ENCODE results near the gene MRPL28. TPM values are rescaled to one million over a fixed set of nuclear protein-coding genes. Genes with fewer than 3 reads are reported as not detected.
"Not testable (repeated sequence)": the region's sequence is repeated elsewhere in the genome, so short reads cannot be mapped to it uniquely, and the experiment has no call there.

Gene MRPL28
- total RNA-seq, 6 donors from 2014 or later: 48.8 to 83.9 (median 58.4) TPM

DNA sequence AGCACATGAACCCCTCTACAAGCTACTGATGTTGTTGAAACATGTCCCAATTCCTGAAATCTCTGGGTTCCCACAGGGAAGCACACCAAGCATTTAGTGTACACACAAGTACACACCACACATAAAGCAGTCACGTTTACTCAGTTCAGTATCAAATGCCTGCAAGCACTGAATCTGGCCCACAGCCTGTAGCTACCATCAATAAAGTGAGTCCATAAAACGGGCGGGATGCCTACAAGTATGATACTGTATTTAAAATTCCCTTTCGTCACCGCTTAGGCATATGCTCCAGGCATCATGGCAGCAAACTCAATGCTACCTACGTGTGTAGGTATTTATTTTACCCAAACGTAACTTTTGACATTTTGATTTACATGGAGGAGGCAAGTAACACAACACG, 20.1 kb downstream of the MRPL28 start:
- Histone ChIP-seq H3K27me3 (no peaks in the 10 kb centered on the region), H3K4me1 (peaks cover 7 to 53% (median 16%) of the 10 kb centered on the region in 4 donors), H3K9me3 (no peaks in the 10 kb centered on the region), H3K36me3 (peaks cover 0 to 22% (median 8%) of the 10 kb centered on the region in 4 donors), H3K4me3 (no peak overlapping the region), H3K27ac (no peak overlapping the region)
- no peak for ATAC-seq (ENCODE audit: low FRiP score in 2 of 2)
- DNase-seq: no peak
- TF ChIP-seq EP300 (IDR thresholded peaks at IDR 0.05) (no peak), POLR2A (IDR thresholded peaks at IDR 0.05) (no peak), POLR2AphosphoS5 (IDR thresholded peaks at IDR 0.05) (no peak)
- TF ChIP-seq, protein P1, sequence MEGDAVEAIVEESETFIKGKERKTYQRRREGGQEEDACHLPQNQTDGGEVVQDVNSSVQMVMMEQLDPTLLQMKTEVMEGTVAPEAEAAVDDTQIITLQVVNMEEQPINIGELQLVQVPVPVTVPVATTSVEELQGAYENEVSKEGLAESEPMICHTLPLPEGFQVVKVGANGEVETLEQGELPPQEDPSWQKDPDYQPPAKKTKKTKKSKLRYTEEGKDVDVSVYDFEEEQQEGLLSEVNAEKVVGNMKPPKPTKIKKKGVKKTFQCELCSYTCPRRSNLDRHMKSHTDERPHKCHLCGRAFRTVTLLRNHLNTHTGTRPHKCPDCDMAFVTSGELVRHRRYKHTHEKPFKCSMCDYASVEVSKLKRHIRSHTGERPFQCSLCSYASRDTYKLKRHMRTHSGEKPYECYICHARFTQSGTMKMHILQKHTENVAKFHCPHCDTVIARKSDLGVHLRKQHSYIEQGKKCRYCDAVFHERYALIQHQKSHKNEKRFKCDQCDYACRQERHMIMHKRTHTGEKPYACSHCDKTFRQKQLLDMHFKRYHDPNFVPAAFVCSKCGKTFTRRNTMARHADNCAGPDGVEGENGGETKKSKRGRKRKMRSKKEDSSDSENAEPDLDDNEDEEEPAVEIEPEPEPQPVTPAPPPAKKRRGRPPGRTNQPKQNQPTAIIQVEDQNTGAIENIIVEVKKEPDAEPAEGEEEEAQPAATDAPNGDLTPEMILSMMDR (IDR thresholded peaks at IDR 0.05): no peak
- 85 to 92% methylated on average over 8 of the region's 8 CpGs for WGBS, 2 donors

DNA sequence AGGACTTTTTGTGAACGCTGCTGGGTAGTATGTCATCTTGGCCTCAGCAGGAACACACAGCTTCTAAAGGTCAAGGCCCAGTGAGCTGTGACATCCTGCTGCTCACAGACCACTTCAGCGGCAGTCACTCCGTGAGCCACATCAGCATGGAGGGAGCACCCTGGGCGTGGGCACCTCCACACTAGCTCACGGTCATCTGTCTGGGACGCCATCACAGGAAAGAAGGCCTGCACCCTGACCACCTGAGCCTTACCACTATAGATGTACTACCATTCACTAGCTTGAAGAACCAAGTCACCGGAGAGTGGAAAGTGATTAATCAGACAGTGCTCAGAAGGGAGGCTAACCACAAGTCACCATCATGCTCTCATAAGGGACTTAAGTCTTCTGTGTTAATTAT, 21.1 kb downstream of the MRPL28 start:
- DNase-seq (no peak), ATAC-seq (ENCODE audit: low FRiP score in 2 of 2) (no peak)
- no peak for TF ChIP-seq POLR2A (IDR thresholded peaks at IDR 0.05)
- Histone ChIP-seq H3K4me1 (peaks cover 7 to 53% (median 16%) of the 10 kb centered on the region in 4 donors), H3K9me3 (no peaks in the 10 kb centered on the region), H3K27ac (no peak overlapping the region), H3K27me3 (no peaks in the 10 kb centered on the region), H3K36me3 (peaks cover 0 to 28% (median 12%) of the 10 kb centered on the region in 4 donors), H3K4me3 (no peak overlapping the region)
- WGBS, 2 donors: 63 to 85% methylated on average over 7 of the region's 7 CpGs

DNA sequence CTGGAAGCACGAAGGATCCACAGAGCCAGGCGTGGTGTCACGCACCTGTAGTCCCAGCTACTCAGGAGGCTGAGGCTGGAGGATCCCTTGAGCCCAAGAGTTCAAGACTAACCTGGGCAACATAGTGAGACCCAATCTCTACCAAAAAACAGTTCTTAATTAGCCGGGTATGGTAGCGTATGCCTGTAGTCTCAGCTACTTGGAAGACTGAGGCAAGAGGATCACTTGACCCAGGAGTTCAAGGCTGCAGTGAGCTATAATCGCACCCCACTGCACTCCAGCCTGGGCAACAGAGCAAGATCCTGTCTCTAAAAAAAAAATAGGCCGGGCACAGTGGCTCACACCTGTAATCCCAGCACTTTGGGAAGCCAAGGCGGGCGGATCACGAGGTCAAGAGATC, 21.8 kb downstream of the MRPL28 start:
- not testable (repeated sequence) for H3K27me3 ChIP-seq; H3K4me3 ChIP-seq; H3K27ac ChIP-seq; ATAC-seq (ENCODE audit: low FRiP score in 2 of 2); H3K9me3 ChIP-seq; DNase-seq
- Histone ChIP-seq H3K4me1 (peaks cover 7 to 48% (median 14%) of the 10 kb centered on the region in 4 donors), H3K36me3 (peaks cover 0 to 30% (median 12%) of the 10 kb centered on the region in 4 donors)
- WGBS, 2 donors: 92 to 96% methylated on average over 10 of the region's 10 CpGs

DNA sequence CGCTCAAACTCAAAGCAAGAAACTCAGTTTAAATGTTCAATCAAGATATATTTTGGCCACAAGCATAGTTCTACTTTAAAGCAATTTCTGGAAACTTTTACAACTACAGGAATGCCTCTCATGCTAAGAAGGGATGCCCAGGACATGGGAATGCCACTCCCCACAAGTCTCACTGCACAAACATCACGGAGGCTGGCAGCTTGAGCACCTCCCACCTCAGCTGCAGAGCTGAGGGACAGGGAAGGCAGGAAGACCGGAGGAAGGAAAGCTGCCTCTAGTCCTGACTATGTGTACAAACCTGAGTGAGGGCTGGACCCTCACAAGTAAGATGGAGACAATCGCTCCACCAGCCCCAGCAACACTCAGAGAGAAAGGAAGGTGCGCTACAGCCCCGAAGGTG, 23.1 kb downstream of the MRPL28 start:
- DNase-seq (no peak), ATAC-seq (ENCODE audit: low FRiP score in 2 of 2) (no peak)
- TF ChIP-seq, protein P1 (IDR thresholded peaks at IDR 0.05): no peak
- no peak for TF ChIP-seq EP300 (IDR thresholded peaks at IDR 0.05)
- TF ChIP-seq POLR2A (IDR thresholded peaks at IDR 0.05): no peak
- TF ChIP-seq POLR2AphosphoS5 (IDR thresholded peaks at IDR 0.05): no peak
- Histone ChIP-seq H3K27ac (no peak overlapping the region), H3K4me1 (peaks cover 7 to 52% (median 10%) of the 10 kb centered on the region in 4 donors), H3K9me3 (no peaks in the 10 kb centered on the region), H3K36me3 (peaks cover 0 to 34% (median 12%) of the 10 kb centered on the region in 4 donors), H3K4me3 (no peak overlapping the region), H3K27me3 (no peaks in the 10 kb centered on the region)
- WGBS, 2 donors: 86 to 97% methylated on average over 3 to 6 of the region's 6 CpGs

DNA sequence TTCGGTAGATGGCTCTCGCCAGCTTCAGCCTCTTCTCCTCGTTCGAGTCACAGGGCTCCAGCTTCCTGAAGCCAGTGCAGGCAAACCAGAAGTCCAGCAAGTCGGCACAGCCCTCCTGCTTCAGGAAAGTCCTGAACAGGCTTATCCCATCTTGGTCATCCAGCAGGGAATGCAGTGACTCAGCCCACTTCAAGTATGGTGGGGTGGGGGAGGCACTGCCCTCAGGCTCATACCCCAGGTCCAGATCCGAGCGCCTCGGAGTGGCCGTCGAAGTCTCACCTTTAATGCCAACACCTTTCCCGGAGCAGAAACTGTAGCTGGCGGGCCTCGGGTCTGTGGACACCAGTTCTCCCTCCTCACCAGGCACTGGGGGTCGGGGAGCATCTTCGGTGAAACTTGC, 23.8 kb downstream of the MRPL28 start:
- Histone ChIP-seq H3K4me1 (peaks cover 5 to 50% (median 8%) of the 10 kb centered on the region in 4 donors), H3K9me3 (no peaks in the 10 kb centered on the region), H3K27ac (no peak overlapping the region), H3K36me3 (peaks cover 0 to 34% (median 12%) of the 10 kb centered on the region in 4 donors), H3K27me3 (no peaks in the 10 kb centered on the region), H3K4me3 (no peak overlapping the region)
- ATAC-seq (ENCODE audit: low FRiP score in 2 of 2): peak in 1 of 2 donors; percentile 47
- TF ChIP-seq POLR2AphosphoS5 (IDR thresholded peaks at IDR 0.05) (no peak), EP300 (IDR thresholded peaks at IDR 0.05) (no peak), POLR2A (IDR thresholded peaks at IDR 0.05) (no peak)
- TF ChIP-seq, protein P1 (IDR thresholded peaks at IDR 0.05): no peak
- DNase-seq: no peak
- 83 to 95% methylated on average over 8 to 15 of the region's 15 CpGs for WGBS, 2 donors

DNA sequence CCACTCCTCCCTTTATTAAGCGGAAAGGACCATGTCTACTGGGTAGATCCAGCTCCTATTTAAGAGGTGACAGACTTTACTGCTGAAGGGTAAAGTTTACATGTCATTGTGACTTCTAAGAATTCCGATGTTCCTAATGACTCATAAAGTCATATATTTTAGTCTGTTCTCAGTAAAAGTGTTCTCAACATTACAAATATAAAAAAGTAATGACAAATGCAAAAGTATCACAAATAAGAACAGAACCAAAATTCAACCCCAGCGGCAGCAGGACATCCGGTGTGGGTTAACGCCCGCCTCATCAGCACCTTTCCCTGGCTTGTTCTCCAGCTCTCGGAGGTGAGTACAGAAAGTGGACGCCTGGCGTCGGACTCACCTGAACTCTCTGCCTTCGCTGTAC, 24.6 kb downstream of the MRPL28 start:
- ATAC-seq (ENCODE audit: low FRiP score in 2 of 2) (no peak), DNase-seq (no peak)
- TF ChIP-seq EP300 (IDR thresholded peaks at IDR 0.05): no peak
- no peak for TF ChIP-seq POLR2AphosphoS5 (IDR thresholded peaks at IDR 0.05)
- TF ChIP-seq POLR2A (IDR thresholded peaks at IDR 0.05): no peak
- TF ChIP-seq, protein P1 (IDR thresholded peaks at IDR 0.05): no peak
- no peaks in the 10 kb centered on the region for H3K9me3 ChIP-seq
- H3K4me3 ChIP-seq: no peak overlapping the region
- H3K4me1 ChIP-seq: peaks cover 0 to 49% (median 2%) of the 10 kb centered on the region in 4 donors
- WGBS, 2 donors: 85 to 93% methylated on average over 11 of the region's 11 CpGs
- H3K27me3 ChIP-seq: no peaks in the 10 kb centered on the region
- H3K36me3 ChIP-seq: peaks cover 0 to 34% (median 14%) of the 10 kb centered on the region in 4 donors
- no peak overlapping the region for H3K27ac ChIP-seq
